LNCAP (cell line): ENCODE results near the gene SMARCB1.

Experiments used
- TF ChIP-seq, protein P1 (sequence below): fragments of 450-650 bp; IDR thresholded peaks from 2 replicates; pipeline ENCODE4 v1.5.1; 2017; ENCODE audit warnings: mild to moderate bottlenecking

SMARCB1 gene

DNA sequence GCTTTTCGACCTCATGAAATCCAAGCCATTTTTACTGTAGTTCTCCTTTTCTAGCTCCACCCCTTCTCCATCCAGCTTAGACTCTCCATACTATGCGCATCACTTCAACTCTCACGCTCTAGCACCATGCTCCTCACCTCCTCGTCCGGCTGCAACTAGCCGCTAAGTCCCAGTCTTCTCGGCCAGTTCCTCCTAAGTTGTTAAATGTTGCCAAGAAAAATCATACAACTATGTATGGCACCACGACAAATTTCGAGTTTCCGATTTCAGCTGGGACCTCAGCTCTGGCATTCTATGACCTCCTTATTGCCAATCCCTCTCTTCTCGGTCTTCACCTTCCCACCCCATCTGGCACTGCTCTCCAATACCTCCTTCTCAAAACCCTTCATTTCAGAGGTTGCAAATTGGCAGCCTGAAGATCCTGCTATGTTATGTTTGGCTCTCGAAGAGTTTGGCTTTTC lies 36.9 kb upstream of the SMARCB1 start:
- TF ChIP-seq, protein P1, sequence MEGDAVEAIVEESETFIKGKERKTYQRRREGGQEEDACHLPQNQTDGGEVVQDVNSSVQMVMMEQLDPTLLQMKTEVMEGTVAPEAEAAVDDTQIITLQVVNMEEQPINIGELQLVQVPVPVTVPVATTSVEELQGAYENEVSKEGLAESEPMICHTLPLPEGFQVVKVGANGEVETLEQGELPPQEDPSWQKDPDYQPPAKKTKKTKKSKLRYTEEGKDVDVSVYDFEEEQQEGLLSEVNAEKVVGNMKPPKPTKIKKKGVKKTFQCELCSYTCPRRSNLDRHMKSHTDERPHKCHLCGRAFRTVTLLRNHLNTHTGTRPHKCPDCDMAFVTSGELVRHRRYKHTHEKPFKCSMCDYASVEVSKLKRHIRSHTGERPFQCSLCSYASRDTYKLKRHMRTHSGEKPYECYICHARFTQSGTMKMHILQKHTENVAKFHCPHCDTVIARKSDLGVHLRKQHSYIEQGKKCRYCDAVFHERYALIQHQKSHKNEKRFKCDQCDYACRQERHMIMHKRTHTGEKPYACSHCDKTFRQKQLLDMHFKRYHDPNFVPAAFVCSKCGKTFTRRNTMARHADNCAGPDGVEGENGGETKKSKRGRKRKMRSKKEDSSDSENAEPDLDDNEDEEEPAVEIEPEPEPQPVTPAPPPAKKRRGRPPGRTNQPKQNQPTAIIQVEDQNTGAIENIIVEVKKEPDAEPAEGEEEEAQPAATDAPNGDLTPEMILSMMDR = no peak

DNA sequence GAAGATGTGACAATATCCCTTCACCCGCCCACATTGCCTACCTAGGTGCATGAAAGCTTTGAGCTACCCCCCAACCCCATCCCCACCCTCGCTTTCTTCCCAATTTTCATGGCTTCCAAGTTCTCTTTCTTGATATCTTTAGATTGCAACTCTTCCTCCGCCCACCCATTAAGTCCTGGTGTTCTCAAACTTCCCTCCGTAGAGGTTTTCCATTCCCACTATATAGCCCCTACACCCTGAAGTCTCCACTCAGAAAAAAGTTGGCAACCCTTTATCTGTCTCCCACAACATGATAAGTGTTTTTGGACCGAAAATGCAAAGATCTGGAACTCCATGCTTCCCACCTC lies 36.4 kb upstream of the SMARCB1 start:
- TF ChIP-seq, protein P1 = no peak

DNA sequence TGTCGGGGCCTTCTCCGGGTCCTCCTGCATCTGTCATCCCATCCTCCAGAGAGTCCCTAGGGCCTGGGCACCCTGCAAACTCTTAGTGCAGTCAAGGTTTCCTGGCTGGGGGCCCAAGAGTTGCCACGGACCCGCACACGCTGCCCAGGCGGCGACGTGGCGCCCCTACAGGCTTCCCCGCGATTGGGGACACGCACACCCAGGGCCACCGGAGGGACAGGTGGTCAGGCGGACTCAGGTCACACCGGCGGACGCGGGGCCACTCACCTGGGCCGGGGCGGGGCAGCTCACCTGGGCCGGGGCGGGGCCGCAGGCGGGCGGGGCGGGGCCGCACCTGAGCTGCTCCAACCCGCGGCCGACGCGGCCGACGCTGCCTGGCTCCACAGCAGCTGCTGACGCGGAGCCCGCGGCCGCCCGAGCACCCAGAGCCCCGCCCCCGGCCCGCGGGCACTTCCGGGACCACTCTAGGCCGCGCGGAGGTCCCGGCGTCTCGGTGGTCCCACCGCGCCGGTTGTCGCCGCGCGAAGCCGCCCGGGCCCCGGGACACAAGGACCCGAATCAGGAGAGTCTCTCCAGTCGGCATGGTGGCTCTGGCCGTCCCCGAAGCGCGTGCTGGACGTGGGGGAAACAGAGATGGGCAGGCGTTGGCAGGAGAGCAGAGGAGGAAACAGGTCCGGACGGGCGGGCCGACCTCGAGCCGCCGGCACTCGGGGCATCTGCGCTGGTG lies 35.9 kb upstream of the SMARCB1 start, which contains the start of gene ZNF70:
Gene ZNF70, minus strand, starts transcription at position 399 of the 727 bp plus-strand sequence. CDS start 5,972 bp downstream, outside the sequence.
- TF ChIP-seq, protein P1 = no peak

DNA sequence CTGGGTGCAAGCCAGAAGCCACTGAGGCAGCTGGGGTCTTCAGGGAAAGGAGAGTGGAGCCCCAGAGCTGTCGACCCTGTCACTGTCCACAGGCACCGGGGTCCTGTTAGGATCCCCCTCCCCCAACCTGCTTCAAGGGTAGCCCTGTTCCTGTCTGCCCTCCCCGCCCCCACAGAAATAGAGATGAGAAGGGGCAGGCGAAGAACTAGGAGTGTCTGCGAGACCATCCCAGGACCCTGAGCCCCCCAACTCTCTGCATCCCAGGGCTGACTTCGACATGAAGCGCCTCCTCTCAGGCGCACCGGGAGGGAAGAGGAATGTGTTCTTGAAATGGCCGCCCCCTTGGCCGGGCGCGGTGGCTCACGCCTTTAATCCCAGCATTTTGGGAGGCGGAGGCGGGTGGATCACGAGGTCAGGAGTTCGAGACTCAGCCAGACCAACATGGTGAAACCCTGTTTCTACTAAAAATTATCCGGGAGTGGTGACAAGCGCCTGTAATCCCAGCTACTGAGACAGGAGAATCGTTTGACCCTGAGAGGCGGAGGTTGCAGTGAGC lies 35.2 kb upstream of the SMARCB1 start:
- TF ChIP-seq, protein P1 = no peak

DNA sequence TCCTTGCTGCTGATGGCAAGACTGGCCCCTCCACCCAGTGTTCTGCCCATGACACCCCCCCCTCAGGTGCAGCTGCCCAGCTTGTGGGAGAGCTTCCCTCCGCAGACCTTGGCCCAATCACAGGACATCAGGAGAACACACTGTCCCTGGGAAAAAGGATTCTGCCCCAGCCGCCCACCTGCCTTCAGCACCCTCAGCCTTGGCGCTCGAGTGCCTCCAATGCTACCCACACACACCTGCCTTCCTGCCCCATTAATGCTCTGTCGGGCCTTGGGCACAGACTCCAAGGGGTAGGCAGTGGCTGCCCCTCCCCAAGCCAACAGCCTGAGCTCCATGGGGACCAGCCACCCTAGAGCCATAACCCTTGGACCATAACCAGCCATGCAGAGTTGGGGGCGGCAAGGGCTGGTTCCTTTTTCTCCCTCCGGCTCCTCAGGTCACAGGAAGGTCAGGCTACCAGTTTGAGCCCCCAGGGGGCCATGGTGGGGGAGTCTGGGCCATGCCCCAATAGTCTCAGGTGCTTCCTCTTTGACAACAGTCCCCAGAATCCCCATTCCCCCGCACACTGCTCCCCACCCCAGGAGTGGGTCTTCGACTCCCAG lies 34.6 kb upstream of the SMARCB1 start:
- TF ChIP-seq, protein P1 = no peak

DNA sequence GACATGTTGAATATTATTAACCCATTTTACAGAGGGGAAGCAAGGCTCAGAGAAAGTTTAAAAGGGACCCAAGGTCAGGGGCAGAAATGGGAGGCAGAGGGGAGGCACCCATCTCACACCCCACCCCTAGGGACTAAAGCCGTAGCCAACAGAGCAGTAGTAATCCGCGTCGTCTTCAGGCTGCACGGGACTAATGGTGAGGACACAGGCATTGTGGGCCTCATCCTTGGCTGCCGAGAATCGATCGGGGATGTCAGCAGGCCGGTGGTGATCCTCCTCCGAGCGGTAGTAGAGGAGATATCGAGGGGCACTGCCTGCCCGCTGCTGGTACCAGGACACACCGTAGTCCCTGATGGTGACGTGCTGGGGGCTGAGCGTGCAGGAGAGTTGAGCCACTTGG lies 34.0 kb upstream of the SMARCB1 start:
- TF ChIP-seq, protein P1 = no peak

DNA sequence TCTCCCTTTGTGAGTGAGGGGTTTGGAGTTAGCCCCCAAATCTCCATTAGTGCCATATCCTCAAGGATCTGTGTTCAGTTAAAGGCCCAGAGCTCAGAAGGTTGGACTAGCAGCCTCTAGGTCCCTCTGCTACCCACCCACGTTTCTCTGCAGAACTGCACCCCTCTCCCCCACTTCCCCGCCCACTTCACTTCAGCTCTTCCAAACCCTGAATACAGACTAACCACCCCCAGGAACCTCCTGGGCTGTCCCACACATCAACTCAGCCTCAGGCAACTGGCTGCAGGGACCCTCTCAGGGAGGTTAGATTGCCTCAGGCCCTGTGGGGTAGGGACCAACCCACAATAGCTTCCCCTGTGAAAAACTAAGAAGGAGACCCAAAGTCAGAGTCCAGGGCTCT lies 33.4 kb upstream of the SMARCB1 start:
- TF ChIP-seq, protein P1 = no peak
